Measurements from ENCODE around the gene CLDND2. TPM values are rescaled to one million over a fixed set of nuclear protein-coding genes. Genes with fewer than 3 reads are reported as not detected.

CLDND2 gene
- total and polyA plus RNA-seq, 2 of the 4 experiments (the other 2 are of a cell fraction) = not detected

DNA sequence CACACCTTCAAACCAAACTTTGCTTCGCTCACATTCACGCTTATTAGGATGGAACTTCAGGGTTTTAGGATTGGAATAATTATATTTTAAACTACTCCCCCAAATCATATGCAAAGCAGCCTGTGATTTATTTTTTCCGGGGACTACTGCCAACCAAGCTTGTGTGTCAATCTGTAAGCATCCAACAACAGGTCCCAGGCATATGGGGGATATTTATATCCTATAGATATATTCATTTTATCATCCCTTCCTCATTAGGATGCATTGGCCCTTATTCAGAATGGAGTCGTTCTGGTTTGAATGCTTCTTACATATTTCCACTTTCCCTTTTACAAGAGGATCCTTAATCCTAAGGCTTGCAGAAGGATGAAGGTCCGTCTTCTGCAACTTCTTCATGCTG lies 30.4 kb upstream of the CLDND2 start:
- TF ChIP-seq POLR2A (IDR thresholded peaks at IDR 0.05; ENCODE audit: low read depth, low read length) (no peak), FOS (IDR thresholded peaks at IDR 0.05; ENCODE audit: low read depth, low read length) (no peak), RFX5 (IDR thresholded peaks at IDR 0.05; ENCODE audit: low read depth, low read length) (no peak), SMC3 (IDR thresholded peaks at IDR 0.05; ENCODE audit: low read depth, low read length) (no peak), MXI1 (IDR thresholded peaks at IDR 0.05; ENCODE audit: borderline replicate concordance, low read depth, low read length) (no peak), NFE2L2 (IDR thresholded peaks at IDR 0.05; ENCODE audit: low read depth, low read length) (no peak)
- TF ChIP-seq, protein P1, sequence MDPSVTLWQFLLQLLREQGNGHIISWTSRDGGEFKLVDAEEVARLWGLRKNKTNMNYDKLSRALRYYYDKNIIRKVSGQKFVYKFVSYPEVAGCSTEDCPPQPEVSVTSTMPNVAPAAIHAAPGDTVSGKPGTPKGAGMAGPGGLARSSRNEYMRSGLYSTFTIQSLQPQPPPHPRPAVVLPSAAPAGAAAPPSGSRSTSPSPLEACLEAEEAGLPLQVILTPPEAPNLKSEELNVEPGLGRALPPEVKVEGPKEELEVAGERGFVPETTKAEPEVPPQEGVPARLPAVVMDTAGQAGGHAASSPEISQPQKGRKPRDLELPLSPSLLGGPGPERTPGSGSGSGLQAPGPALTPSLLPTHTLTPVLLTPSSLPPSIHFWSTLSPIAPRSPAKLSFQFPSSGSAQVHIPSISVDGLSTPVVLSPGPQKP (IDR thresholded peaks at IDR 0.05; ENCODE audit: borderline replicate concordance, low read depth, low read length) = no peak
- TF ChIP-seq, protein P2, sequence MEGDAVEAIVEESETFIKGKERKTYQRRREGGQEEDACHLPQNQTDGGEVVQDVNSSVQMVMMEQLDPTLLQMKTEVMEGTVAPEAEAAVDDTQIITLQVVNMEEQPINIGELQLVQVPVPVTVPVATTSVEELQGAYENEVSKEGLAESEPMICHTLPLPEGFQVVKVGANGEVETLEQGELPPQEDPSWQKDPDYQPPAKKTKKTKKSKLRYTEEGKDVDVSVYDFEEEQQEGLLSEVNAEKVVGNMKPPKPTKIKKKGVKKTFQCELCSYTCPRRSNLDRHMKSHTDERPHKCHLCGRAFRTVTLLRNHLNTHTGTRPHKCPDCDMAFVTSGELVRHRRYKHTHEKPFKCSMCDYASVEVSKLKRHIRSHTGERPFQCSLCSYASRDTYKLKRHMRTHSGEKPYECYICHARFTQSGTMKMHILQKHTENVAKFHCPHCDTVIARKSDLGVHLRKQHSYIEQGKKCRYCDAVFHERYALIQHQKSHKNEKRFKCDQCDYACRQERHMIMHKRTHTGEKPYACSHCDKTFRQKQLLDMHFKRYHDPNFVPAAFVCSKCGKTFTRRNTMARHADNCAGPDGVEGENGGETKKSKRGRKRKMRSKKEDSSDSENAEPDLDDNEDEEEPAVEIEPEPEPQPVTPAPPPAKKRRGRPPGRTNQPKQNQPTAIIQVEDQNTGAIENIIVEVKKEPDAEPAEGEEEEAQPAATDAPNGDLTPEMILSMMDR (conservative IDR thresholded peaks at IDR 0.05; ENCODE audit: low read depth, low read length) = no peak
- CTCF ChIA-PET = interaction anchor here (1.2 to 1.9 kb wide), 2 partner anchors 23 to 262 kb away, joined by 4 read pairs; no protein-coding TSS in a partner anchor
- Histone ChIP-seq H3K14ac (replicated peaks; ENCODE audit: low read depth, low read length) (no peak overlapping the region), H3K56ac (ENCODE audit: extremely low read depth, insufficient read depth, low read length) (no peak overlapping the region), H4K91ac (ENCODE audit: insufficient read depth, low read depth, low read length) (no peak overlapping the region), H3K36me3 (ENCODE audit: control insufficient read depth, insufficient read depth, low read length) (no peaks in the 10 kb centered on the region), H4K20me1 (ENCODE audit: insufficient read depth, low read length) (no peaks in the 10 kb centered on the region), H2BK5ac (ENCODE audit: low read depth, low read length, poor library complexity, severe bottlenecking) (no peak overlapping the region), H3K27ac (ENCODE audit: insufficient read depth, low read length) (no peak overlapping the region), H3K4me2 (ENCODE audit: low read depth, low read length) (no peak overlapping the region), H3K4me3 (ENCODE audit: insufficient read depth, low read depth, low read length) (no peak overlapping the region), H3K27me3 (ENCODE audit: control insufficient read depth, insufficient read depth, low read length) (no peaks in the 10 kb centered on the region), H3K9ac (ENCODE audit: low read depth, low read length) (no peak overlapping the region), H3K18ac (ENCODE audit: low read depth, low read length) (no peak overlapping the region), H3K4ac (ENCODE audit: low read depth, low read length) (no peak overlapping the region), H4K8ac (ENCODE audit: low read depth in 2 of 2, low read length in 2 of 2) (no peak overlapping the region), H2AK9ac (replicated peaks; ENCODE audit: low read depth, low read length, poor library complexity) (no peak overlapping the region), H3K9me3 (ENCODE audit: control insufficient read depth, insufficient read depth, low read length) (peaks cover 10% of the 10 kb centered on the region), H2BK15ac (ENCODE audit: low read depth, low read length) (no peak overlapping the region), H2BK120ac (ENCODE audit: low read depth, low read length) (no peak overlapping the region), H3K23ac (ENCODE audit: low read depth, low read length) (no peak overlapping the region), H3K79me1 (ENCODE audit: low read depth in 1 of 2, low read length in 2 of 2) (0 out of 4 replicates have a peak, but pooled peaks cover 0 to 6% of the 10 kb centered on the region in 2 experiments), H4K5ac (ENCODE audit: low read depth, low read length) (no peak overlapping the region), H2AK5ac (ENCODE audit: low read depth, low read length) (no peak overlapping the region), H3K4me1 (ENCODE audit: control insufficient read depth, insufficient read depth, low read length) (no peaks in the 10 kb centered on the region), H2BK20ac (ENCODE audit: low read depth, low read length) (no peak overlapping the region), H3K9me1 (ENCODE audit: insufficient read depth, low read length) (no peaks in the 10 kb centered on the region; the same call in 1 of the 2 replicates), H2AFZ (replicated peaks; ENCODE audit: low read length, poor library complexity) (no peak overlapping the region)
- no CpG with 5 or more reads among the region's 5 CpGs for WGBS, 2 experiments (ENCODE audit: extremely low coverage in 2 of 2, insufficient read length in 1 of 2)
- DNase-seq (no peak), ATAC-seq (ENCODE audit: low read depth) (no peak)
- POLR2A ChIA-PET (ENCODE audit: unreplicated experiment) = no interaction called here
- in situ Hi-C loops (cut with MboI; ENCODE audit: low sequenced_read_pairs) (no loop called here), dilution Hi-C loops (cut with HindIII; ENCODE audit: low sequenced_read_pairs, unreplicated experiment) (no loop called here), intact Hi-C loops (cut with micrococcal nuclease) (no loop called here)
- BruUV-seq (replicated peaks) = no TSS peak
